SHP77 treated with DMSO at 0.1 percent for 48 hours (cell line): ENCODE results near the gene GDF9.

Source experiments
- DNase-seq: peaks from one replicate; lab custom pipeline; 2025; lab: John Stamatoyannopoulos, UW

GDF9 gene

GRCh38 chr5:132866342-132867045 lies at the start of gene GDF9, which contains the start of gene UQCRQ:
Gene GDF9 (minus strand): TSS chr5:132866469. CDS start chr5:132864533, 1,936 bp downstream.
Gene UQCRQ (plus strand): TSS chr5:132866642. CDS start chr5:132866882, 240 bp downstream.
- DNase-seq: peak; percentile 96

DNA sequence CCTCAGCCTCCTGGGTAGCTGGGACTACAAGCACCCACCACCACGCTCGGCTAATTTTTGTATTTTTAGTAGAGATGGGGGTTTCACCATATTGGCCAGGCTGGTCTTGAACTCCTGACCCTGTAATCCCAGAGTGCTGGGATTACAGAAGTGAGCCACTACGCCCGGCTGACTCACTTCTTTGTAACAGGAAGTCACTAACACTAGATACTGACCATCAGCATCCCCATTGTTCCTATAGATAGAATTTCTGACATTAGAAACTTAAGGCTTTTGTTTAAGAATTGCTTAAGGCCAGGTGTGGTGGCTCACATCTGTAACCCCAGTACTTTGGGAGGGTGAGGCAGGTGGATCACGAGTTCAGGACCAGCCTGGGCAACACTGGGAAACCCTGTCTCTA lies 49.4 kb upstream of the GDF9 start:
- no peak for DNase-seq

- DNase-seq: no peak
Measured at GRCh38 chr5:132909702-132910101, 43.4 kb upstream of the GDF9 start.

DNA sequence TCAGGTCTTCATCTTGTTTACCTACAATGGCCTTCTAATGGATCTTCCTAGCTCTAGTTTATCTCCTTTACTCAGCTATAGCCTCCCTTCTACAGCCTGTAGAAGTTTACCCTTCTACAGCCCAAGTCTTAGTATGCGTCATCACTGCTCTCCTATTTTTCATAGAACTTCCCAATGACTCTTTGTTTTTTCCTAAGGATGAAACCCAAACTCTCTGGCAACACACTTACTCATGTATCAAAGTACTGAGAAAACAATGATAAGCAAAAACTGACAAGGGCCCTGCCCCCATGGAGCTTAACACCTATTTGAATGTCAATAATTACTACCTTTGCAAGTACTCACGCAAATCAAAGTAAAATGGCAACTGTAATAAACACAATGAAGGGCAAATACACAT lies 40.9 kb upstream of the GDF9 start:
- no peak for DNase-seq

- peak; percentile 24 for DNase-seq
Measured at GRCh38 chr5:132905938-132906337, 39.7 kb upstream of the GDF9 start.

DNA sequence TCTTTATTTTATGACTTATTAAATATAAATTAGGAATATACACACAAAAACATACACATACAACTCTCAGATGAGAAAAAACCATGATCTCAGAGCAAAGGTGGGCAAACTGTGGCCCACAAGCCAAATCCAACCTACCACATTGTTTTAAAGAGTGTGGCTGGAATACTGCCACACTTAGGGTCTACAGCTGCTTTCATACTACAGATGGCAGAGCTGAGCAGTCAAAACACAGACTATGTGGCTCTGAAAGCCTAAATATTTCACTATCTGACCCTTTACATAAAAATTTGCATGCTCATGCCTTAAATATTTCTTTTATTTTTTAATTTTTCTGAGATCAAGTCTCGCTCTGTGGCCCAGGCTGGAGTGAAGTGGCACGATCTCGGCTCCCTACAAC lies 35.5 kb upstream of the GDF9 start:
- DNase-seq: no peak

GRCh38 chr5:132901036-132901435 lies 34.8 kb upstream of the GDF9 start:
- DNase-seq: no peak

DNA sequence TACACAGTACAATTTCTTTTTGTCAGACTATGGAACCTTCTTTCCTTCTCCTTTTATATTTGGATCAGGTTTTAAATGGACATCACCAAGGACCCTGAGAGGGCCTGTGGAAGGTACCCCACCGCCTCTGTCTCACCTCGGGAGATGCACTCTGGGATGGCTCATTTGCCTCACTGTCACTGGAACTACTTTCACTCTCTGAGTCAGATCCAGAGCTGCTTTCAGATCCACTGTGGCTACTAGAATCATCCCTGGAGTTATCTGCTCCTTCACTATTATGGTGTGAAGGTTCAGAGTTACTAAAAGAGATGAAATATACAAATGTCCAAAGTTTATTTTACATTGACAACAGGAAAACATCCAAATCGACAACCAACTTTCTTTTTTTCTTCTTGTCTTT lies 31.8 kb upstream of the GDF9 start:
- DNase-seq: no peak

DNA sequence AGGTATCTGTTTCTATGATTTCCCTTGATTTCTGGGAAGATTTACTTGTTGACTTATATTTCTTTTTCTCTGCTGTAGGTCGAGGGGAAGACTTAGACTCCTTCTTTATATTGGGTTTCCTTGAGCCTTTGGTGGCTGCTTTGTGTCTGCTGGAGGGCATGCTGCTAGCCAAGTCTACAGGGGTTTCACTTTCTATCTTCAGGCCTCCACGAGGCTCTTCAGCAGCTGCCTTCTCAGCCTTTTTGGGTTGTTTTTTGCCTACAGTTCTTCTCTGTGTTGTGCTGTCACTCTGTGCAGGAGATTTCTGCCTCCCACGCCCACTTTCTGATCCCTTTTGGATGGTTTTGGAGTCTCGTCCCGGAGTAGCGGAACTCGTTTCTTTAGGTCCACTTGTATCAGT lies 30.4 kb upstream of the GDF9 start:
- no peak for DNase-seq

DNA sequence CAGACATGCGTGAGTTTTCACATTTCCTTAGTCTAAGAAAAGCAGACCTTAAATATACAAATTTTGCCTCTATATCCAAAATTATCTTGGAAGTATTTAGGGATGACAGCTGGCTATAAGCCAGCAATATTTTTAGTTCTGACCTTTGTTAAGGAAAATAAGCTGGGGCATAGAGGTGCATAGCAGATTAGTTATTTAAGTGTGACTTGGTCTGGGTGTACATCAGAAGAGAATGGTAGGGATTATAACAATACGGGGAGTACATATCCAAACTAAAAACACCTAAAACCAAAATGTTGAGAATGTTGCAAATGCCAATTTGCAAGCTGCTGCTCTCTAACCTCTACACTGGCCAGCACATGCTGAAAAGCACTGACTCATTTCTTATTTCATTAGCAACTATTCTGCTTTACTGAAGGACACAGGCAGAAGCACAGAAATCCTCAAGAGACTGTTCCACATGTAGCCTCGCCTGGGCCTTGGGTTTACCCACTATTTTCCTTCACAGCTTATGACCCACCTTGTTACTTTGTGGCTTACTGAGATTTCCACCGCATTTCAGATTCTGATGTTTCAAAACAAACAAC lies 29.5 kb upstream of the GDF9 start:
- no peak for DNase-seq

- no peak for DNase-seq
Measured at GRCh38 chr5:132890817-132891216, 24.5 kb upstream of the GDF9 start.

GRCh38 chr5:132889501-132889900 lies 23.2 kb upstream of the GDF9 start:
- no peak for DNase-seq

- no peak for DNase-seq
Measured at GRCh38 chr5:132887283-132887682, 21.0 kb upstream of the GDF9 start.

DNA sequence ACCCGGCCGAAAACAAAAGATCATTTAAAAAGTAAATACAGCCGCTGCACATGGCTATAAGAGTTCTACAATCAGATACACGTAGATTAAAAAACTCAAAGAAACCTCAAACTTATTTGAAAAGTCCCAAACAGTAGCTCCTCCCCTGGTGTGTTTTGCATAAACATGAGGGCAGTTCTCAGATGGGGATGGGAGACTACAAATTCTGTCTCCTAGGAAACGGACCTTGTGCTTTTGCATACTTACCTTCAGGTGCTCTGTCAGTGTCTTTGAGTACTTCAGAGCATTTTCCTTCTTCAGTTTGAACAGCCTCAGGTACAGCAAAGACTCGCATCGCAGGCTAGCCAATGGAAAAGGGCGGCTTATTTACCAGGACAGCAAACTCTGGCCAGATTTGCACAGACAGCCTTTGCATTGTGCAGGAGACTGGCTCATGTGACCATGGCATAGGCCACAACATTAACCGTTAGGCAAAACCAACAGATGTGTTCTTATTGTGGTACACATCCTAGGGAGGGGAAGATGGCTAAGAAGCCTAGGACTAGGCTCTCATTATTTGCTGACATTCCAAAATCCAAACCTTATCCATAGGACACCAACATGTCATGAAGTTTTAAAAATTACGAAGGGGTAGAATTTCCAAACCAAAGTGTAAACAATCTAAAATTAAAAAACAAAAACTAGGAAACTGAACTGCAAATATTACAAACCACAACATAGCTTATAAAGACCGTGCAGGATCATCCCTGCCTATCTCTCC lies 20.0 kb upstream of the GDF9 start:
- no peak for DNase-seq

DNA sequence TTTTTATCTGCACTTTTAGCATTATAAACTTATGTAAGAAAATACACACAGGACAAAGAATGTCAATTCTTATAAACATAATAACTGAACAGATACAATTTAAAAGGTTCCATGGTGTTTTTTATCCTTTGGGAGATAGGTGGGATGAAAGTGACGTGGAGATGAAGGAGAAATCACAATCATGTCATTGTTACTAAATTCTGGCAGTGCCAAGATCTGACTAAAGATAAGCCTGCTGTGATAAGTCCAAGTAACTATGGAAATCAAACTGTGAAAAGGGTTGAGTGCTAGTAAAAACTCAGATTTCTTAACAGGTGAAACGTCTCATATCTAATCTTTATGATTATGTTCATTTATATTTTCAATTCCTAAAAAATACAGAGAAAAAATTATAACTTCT lies 18.3 kb upstream of the GDF9 start:
- no peak for DNase-seq

GRCh38 chr5:132883261-132883834 lies 17.1 kb upstream of the GDF9 start:
- DNase-seq: peak; percentile 2

DNA sequence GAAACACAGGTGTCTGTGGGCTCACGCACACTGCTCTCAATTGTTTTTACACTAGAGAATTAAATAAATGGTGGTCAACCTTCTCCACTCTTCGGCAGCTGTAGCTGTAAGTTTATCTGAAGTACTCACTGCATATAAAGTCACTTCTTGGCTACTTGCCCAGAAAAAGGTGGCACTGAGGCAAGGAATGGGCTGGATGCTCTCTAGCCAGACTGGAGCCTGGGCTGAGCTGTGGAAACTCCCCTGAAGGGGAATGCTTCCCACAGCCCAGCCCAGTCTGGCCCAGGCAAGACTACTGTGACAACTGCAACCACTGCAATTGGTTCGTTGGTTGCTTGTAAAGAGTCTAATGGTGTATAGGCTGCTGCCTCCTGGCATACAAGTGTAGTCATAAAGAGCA lies 11.7 kb upstream of the GDF9 start:
- no peak for DNase-seq

DNA sequence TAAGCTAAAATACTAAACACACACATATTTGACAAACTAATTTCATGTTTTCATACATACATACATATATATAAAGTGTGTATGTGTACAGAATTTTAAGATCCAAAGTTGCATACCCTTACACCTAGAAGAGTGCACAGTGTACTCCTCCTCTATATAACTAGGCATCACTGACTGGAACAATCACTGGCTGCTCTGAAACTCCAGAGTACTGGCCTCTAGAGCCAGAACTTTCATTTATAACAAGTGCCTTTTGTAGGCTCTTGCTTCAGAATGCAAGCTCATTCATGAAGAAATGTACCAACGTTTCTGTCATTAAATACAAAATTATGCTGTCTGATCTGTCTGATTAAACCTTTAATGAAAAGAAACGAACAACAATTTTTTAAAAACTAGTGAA lies 11.2 kb upstream of the GDF9 start:
- DNase-seq: no peak

GRCh38 chr5:132876020-132876759 lies 9.9 kb upstream of the GDF9 start:
- DNase-seq: no peak

- no peak for DNase-seq
Measured at GRCh38 chr5:132873930-132874271, 7.6 kb upstream of the GDF9 start.

DNA sequence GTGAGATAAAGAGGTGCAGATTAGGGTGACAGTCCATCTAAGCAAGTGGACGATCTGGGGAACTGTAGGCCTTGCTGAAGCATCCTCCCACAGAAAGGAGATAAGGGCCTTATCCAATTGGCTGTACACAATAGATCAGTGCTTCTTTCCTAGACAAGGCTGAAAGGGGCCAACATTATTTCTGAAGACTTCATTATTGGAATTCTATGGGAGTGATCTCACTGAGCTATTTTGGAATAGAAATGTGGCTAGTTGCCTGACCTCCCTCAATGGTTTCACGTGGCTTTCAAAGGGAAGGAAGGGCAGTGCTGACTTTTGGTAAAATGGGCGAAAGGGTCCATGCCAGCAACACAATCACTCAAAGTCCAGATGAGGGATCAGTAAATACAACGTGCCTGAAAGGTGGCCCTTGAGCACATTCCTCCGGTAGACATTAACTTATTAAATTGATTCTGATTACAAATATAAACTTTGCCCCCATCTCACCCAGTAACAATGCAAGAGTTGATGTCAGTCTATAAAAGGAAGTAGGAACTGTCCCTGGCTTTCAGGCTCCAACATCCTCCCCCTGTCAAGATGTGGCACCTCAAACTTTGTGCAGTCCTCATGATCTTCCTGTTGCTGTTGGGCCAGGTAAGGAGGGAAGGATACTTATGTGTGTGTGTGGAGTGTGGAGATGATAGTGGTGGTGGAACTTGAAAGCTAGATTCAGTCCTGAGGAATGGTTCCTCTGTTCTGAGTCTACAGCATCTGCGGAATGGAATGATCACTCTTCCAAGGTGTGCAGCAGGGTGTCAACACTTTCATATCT lies 7.1 kb upstream of the GDF9 start, which contains the start of gene LEAP2:
TSS of gene LEAP2 (plus strand) at position 550 of the 811 bp plus-strand sequence. CDS start at position 577, 27 bp downstream.
- no peak for DNase-seq
